Fibroblast of skin of back (primary cell): ENCODE measurements around the gene ERICH4.
"Not testable (repeated sequence)": the region's sequence is repeated elsewhere in the genome, so short reads cannot be mapped to it uniquely, and the experiment has no call there.

Source experiments
- DNase-seq: peaks from one replicate; pipeline ENCODE4 v3.0.0-alpha.2; 2013

The ERICH4 gene

DNA sequence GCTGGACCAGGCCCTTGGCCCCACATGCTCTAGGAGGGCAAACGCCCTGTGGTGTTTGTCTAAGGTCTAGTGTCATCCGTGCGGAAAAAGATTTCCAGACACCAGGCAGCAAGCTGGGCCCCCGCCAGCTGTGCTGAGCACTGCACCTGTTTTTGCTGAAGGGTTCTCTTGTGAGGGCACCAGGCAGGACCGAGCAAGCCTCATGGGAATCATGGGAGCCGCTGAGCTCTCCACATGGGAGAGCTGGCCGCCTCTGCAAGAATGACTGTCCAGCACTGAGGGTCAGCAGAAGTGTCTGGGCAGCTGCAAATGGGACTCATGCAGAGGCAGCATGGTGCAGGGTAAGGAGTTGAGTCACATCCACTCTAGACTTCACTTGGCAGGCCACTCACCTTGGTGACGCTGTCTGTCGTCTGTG is 27.8 kb upstream of the ERICH4 start:
- DNase-seq = no peak

DNA sequence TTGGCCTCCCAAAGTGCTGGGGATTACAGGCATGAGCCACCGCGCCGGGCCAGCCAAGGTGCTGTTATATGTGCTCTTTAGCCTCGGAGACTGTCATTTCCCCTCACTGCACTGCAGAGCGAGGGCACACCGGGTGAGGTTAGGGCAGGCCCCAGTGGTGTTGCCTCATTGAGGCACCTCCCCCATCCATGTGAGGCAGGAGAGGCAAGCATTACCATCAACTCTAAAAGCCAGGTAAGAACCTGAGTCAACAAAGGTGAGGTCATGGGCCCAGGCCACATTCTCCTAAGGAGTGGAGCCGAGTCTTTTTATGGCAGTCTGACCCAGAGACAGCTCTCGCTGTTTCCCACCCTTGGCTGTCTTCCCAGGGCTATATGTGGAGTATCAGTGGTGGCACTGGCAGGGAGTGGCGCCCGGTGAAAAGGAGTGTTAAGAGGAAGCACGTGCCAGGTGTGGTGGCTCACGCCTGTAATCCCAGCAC is 26.7 kb upstream of the ERICH4 start:
- no peak for DNase-seq

DNA sequence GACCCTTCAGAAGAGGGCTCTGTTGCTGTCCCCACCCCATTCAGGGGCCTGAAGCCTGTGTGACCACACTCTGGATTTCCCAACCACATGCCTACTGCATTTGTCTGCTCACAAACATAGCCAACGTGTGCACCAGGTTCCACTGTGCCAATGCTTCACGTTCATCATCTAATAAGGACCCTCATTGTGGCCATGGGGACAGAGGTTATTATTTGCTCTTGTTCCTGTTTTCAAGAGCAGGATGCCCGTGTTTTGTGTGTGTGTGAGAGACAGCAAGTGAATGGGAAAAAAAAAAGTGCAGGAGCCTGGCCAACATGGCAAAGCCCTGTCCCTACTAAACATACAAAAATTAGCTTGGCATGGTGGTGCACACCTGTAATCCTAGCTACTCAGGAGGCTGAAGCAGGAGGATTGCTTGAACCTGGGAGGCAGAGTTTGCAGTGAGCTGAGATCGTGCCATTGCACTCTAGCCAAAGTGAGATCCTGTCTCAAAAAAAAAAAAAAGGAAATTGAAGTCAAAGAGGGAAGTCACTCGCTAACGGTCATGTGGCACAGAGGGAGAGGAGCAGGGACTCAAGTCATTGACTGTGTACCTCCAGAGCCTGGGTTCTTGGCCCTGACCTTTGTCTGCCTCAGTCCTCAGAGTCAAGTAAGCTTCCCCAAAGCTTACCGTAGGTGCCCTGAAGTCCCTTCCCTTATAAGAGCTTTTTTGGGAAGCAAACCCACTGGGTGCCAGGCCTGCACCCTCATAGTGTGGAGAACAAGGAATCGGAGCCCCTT is 22.7 kb upstream of the ERICH4 start:
- no peak for DNase-seq

DNA sequence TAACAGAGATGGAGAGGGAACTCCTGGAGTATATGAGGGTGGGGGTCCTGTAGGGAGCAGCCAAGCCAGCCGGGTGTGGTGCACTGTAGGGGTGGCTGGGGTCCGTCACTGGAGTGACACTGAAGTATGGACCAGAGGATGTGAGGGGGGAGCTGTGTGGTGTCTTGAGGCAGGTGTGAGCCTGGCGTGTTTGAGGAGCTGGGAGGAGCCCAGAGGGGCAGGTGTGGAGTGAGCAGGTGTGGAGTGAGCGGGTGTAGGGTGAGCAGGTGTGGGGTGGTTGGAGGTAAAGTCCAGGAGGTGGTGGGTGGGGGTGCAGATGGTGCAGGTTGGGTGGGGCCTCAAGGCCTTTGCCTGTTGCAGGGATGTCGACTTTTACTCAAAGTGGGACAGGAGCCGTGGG is 21.6 kb upstream of the ERICH4 start:
- DNase-seq = no peak

DNA sequence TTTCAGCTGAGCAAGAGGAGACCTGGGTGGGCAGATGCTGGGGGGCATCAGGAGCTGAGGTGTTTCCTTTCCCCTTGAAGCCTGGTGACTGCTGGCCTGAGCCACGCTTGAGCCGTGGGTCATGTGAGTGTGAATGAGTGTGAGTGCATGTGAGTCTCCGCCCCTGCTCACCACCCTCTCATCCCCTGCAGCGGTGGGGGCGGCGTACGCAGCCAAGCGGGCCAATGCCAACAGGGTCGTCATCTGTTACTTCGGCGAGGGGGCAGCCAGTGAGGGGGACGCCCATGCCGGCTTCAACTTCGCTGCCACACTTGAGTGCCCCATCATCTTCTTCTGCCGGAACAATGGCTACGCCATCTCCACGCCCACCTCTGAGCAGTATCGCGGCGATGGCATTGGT is 21.0 kb upstream of the ERICH4 start:
- no peak for DNase-seq

DNA sequence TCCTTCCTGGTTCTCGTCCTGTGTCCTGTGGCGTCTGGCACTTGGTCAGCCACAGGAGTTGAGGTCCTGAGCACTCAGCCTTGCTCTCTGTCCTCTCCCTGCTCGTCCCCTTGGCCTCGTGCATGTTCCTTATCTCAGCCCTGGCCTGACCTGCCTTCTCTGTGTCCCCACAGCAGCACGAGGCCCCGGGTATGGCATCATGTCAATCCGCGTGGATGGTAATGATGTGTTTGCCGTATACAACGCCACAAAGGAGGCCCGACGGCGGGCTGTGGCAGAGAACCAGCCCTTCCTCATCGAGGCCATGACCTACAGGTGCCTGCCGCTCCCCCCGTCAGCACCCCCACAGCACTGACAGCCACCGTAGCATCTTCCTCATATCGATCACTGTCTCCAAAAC is 20.5 kb upstream of the ERICH4 start:
- DNase-seq = no peak

DNA sequence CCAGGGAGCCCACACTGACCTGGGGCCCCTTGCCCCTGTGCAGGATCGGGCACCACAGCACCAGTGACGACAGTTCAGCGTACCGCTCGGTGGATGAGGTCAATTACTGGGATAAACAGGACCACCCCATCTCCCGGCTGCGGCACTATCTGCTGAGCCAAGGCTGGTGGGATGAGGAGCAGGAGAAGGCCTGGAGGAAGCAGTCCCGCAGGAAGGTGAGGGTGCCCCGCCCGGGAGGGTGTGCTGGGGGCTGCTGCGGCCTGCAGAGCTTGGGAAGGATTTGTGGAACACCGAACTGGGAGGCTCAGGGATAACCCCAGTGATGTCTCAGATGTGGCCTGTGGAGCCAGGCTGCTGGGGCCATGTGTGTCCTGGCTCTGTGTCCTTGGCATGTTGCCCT is 20.0 kb upstream of the ERICH4 start:
- DNase-seq = no peak

DNA sequence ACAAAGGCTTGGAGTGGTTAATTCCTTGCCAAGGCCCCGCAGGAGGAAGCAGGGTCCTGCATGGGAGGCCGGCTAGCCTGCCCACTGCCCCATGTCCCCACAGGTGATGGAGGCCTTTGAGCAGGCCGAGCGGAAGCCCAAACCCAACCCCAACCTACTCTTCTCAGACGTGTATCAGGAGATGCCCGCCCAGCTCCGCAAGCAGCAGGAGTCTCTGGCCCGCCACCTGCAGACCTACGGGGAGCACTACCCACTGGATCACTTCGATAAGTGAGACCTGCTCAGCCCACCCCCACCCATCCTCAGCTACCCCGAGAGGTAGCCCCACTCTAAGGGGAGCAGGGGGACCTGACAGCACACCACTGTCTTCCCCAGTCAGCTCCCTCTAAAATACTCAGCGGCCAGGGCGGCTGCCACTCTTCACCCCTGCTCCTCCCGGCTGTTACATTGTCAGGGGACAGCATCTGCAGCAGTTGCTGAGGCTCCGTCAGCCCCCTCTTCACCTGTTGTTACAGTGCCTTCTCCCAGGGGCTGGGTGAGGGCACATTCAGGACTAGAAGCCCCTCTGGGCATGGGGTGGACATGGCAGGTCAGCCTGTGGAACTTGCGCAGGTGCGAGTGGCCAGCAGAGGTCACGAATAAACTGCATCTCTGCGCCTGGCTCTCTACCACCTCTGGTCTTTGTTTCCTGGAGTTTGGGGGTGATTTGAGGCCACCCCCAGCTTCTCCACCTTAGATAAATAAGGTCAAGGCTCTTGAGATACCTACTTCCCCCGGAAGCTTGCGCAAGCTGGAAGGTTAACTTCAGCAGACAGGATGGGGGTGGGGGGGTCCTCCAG is 18.4 kb upstream of the ERICH4 start:
- DNase-seq = no peak

DNA sequence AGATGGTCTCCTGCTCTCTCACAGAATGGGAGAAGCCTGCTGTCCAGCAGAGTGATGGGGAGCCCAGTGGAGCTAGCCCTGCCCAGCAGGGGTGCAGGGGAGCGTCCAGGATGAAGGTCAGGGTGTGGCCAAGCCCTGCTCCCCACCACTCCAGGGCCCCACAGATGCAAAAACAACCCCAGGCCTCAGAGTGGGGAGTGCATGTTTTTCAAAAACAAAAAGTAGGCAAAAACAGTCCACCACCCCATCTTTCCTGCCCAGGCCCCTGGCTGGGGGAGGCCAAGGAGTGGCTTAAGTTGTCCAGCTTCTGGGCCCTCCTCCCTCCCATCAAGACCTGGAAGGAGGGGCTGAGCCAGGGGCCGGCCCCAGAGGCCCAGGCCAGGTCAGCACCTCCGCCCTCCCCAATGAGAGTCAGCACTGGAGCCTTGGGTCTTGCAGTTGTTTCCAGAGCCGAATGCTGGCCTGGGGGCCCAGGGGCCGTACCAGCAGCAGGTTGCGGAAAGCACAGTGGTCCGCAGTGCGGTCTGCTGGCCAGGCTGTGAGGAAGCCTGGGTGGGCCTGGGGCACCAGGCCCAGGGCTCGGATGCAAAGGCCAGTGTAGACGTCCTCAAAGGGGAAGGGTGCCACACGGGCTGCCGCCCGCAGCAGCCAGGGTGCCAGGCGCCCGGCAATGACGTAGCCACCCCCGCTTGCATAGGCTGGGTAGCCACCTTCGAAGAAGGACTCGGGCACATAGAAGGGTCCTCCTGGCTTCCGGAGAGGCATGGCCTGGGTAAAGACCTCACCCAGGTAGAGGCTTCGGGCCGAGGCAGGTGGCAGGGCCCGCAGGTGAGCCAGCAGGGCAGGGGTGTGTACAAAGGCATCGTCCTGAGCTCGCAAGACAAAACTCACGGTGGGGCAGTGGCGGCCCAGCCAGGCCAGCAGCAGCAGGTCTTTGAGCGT is 17.5 kb upstream of the ERICH4 start:
- DNase-seq = no peak

DNA sequence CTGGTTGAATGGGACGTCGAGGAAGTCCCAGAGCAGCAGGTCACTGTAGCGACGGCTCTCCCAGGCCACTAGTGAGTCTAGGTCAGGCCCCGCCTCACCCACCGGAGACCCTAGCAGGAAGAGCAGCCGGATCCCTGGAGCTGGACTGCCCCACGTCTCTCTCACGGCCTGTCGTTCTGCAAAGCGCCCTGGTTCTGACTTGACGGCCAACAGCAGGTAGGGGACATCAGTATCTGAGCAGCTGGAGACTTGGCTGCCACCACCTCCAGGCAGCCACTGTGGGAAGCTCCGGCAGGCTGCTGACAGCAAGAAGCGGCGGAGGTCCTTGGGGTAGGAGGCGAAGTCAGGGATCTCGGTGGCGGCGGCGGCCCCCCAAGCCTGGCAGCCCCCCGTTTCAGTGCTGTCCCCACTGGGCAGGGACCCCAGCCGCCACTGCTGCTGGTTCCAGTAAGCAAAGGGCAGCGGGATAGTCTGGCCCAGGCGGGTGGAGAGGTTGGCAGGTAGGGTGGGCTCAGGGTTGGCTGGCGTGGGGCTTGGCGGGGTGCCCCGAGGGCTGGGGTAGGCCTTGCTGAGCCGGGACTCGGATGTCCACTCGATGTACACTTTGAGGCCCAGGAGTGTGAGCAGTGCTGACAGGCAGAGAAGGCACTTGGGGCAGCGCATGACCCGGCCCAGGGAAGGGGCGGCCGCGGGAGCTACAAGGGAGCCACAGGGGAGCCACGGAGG is 16.7 kb upstream of the ERICH4 start:
- no peak for DNase-seq

DNA sequence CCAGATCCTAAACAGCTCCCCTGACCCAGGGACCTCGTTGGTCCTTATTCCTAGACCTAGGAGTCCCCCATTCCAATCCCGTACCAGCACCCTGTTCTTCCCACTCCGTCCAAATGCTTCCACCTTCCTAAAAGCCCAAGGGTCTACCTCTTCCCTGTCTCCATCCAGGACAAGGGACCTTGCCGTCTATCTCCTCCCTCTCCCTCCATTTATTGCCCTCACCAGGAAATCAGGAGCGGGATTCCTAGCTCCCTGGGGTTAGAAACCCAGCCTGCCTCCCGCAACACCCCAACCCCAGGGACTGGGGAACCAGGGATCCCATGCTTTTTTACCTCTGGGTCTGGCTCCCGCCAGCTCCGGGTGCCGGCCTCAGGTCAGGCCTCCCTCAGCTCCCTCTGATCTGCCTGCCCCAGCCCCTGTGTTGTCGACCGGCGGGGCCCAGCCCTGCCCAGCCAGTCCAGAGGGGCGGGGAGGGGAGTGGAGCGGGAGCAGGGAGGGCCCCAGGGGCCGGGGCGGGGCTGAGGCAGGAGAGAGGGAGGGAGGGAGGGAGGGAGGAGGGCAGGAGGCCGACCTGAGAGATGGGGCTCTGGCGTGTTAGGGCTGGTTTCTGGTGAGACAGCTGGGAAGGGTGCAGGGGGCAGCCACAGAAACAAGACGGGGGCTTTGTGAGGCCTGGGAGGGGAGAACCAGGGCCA is 15.9 kb upstream of the ERICH4 start, which contains the start of gene B3GNT8:
TSS of gene B3GNT8 (minus strand) at position 423 of the 695 bp plus-strand sequence. CDS start 596 bp downstream, outside the sequence.
- peak; percentile 71 for DNase-seq

DNA sequence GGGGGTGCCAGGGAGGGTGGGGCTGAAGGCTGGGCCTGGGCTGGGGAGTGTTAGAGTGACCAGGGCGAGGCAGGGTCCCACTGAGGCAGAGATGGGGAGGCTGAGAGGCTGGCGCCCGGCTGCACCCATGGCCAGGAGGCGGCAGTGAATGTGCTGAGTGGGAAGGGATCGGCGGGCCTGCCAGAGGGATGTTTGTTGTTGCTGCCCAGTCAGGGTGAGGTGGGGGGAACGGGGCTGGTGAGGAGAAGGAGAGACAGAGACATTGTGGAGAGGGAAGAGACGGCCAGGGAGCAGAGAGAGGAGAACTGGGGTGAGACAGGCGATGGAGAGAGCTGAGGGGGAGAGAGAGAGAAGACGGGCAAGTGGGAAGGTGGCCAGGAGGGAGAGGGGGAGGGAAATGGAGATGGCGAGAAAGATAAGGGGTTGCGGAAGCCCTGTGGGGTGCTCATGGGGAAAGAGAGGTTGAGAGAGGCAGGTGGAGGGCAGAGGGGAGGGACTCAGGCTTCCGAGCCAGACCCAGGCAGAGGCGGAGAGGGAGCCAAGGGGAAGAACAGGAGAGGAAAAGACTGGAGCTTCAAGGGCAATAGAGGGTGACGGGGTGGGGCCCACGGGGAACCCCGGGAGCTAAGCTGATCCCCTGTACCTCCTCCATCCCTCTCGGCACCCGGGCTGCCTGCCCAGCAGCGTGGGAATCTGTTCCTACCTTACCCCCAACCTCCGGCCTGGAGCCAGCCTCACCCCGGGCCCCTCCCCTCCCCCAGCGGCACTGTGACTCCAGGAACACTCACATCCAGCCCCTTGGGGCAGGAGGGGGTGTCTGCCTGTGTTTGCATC is 15.1 kb upstream of the ERICH4 start:
- no peak for DNase-seq

DNA sequence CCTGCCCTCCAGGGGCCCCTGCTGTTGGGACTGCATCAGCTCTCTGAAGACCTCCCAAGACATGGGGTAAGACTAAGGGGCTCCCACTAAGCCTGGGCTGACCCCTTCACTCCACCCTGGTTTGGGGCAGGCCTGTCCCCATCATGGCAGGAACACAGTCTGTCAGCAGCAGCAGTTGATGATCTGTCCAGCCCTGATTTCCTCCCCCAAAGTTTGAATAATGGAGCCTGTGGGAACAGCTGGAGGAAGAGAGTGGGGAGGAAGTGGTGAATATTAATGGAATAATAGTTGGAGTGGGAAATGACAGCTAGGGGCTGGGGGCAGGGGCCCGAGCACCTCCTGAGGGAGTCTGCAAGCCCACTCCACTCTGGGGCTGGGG is 14.5 kb upstream of the ERICH4 start:
- no peak for DNase-seq

DNA sequence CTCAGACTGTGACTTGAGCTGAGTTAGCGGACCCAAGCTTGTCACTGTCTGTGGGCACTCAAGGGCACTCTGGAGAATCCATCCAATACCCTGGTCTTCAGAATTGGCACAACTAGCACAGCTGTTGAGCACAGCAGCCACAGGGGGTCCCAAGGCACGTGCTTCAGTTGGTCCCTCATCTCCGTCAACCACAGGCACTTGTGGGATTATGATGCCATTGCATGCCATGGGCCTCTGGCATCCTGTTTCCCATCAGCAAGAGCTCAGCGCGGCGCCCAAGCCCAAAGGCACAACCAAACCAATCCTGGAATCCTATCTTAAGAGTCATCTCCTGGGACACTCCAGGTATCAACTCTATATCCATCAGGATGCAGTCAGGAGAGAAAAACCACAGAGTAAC is 12.0 kb upstream of the ERICH4 start:
- DNase-seq = peak; percentile 62

DNA sequence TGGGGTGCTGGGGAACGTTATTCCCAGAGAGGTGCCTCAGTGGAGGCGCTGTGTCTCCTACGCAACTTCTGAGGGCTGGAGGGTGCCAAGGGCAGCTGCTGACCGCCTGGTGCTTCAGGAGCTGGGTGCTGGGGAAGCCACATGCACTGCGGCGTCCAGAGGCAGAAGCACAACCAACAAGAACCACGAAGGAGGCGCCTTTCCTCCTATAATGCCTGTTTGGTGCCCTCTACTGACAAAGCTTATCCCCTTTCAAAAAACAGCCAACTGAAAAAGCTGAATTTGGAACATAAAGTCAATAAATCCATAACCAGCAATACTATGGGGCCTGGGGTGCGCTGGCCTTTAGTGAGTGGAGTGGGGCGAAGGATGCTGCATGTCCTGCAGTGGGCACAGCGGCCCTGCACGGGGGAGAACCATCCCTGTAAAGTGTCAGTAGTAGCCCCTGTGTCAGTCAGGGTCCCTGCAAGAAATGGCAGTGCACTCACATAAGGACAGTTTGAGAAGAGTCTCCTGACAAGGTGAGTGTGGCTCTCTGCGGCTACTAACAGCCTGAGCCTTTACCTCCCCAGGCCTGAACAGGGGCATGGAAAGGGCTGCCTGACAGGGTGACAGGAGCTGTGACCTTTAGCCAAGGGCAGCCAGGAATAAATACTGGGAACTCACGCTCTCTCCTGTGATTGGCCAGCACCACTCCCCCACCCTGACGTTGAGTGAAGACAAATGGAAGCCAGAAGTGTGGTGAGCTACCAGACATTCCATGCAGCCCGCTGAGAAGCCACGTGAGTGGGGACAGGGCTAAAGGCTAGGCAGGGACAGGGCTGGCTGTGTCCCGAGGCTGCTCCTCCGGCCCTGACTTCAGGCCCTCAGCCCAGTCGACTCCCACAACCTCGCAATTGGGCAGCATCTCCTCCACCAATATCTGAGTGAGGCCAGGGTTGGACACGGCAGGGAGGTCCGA is 11.2 kb upstream of the ERICH4 start:
- DNase-seq = peak; percentile 39

DNA sequence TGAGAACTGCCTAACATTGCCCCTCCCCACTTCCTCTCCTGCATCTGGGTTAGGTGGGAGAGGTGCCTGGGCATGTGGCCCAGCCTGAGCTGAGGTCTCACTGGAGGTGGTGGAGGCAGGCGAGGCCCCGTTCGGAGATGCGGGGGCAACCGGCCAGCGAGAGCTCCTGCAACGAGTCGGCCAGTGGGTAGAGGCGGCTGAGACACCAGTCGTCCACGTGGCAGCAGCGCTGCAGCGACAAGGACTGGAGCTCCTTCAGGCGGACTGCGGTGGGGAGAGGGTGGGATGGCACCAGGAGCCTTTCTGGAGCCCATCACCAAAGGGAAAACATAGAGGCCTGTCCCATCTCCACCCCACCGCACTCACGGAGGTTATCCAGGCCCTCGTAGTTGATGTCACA is 9.8 kb upstream of the ERICH4 start:
- no peak for DNase-seq

DNA sequence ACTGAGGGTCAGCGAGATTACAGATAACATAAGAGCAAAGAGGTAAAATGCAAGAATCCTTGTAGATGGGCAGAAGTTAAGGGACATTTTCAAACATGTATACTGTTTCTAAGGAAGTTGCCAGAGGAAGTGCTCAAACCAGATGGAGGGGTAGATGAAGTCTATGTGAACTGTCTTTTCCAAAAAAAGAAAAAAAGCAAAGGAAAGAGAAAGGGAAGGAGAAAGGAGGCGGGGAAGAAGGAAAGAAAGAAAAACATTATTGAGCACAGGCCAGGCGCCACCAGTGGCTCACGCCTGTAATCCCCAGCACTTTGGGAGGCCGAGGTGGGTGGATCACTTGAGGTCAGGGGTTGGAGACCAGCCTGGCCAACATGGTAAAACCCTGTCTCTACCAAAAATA is 8.5 kb upstream of the ERICH4 start:
- DNase-seq = no peak

DNA sequence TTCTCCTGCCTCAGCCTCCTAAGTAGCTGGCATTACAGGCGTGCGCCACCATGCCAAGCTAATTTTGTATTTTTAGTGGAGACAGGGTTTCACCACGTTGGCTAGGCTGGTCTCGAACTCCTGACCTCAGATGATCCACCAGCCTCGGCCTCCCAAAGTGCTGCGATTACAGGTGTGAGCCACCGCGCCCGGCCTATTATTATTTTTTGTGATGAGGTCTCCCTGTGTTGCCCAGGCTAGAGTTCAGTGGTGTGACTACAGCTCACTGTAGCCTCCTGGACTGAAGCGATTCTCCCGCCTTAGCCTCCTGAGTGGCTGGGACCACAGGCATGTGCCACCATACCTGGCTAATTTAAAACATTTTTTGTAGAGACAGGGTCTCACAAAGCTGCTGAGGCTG is 7.6 kb upstream of the ERICH4 start:
- not testable (repeated sequence) for DNase-seq
